ENCODE measurements around the gene SLC38A7. TPM values are rescaled to one million over a fixed set of nuclear protein-coding genes. Genes with fewer than 3 reads are reported as not detected.

Gene SLC38A7
- total and polyA plus RNA-seq, 2 experiments from 2014 or later: 13.9 to 27.8 TPM

DNA sequence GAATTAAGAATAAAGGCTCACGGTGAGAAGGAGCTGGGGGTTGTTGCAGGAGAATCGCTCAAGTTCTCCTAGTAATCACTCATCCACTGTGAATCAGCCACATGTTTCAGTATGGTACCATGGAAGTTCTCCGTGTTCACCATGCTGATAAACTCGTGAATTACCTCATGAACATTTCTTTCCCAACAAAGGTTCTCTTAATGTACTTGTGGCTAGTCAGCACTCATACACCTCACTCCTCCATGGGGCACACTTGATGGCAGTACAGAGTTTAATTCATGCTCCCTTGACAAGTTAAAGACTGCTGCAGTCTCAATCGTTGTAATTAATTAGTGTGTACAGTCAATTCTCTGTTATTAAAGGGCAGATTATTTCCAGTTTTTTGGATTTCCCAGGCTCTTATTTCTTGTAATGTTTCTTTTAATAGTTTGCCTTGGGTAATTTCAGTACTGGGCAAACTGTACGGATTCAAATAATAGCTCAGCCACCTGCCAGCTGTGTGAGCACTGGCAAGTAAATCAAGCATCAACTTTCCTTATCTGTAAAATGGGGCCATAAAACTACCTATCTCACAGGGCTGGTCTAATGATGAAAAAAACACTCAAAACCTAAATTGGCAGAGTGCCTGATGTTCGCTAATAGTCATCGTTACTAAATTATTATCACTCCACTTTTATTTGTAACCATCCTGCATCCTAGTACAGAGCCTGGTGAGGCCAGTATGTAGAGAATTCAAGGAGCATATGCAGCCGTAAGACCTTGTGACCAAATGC, 43.4 kb upstream of the SLC38A7 start:
- no peak overlapping the region for H3K4me2 ChIP-seq
- Mint-ChIP-seq H3K27ac (no peak overlapping the region), H3K4me3 (no peak overlapping the region), H3K27me3 (ENCODE audit: insufficient read depth, low read depth, poor library complexity) (peaks cover 2% of the 10 kb centered on the region), H3K9me3 (no peaks in the 10 kb centered on the region), H3K36me3 (ENCODE audit: low read depth) (peaks cover 30% of the 10 kb centered on the region), H3K4me1 (peaks cover 9% of the 10 kb centered on the region)
- H4K20me1 ChIP-seq (replicated peaks; ENCODE audit: insufficient read depth): peaks cover 33% of the 10 kb centered on the region
- no peak for TF ChIP-seq JUNB (IDR thresholded peaks at IDR 0.05; ENCODE audit: unreplicated experiment)
- TF ChIP-seq, protein P1, sequence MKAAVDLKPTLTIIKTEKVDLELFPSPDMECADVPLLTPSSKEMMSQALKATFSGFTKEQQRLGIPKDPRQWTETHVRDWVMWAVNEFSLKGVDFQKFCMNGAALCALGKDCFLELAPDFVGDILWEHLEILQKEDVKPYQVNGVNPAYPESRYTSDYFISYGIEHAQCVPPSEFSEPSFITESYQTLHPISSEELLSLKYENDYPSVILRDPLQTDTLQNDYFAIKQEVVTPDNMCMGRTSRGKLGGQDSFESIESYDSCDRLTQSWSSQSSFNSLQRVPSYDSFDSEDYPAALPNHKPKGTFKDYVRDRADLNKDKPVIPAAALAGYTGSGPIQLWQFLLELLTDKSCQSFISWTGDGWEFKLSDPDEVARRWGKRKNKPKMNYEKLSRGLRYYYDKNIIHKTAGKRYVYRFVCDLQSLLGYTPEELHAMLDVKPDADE (IDR thresholded peaks at IDR 0.05): no peak
- no peak for TF ChIP-seq STAT1 (IDR thresholded peaks at IDR 0.05; ENCODE audit: unreplicated experiment)
- TF ChIP-seq EZH2phosphoT487 (IDR thresholded peaks at IDR 0.05; ENCODE audit: unreplicated experiment): no peak
- no peak for TF ChIP-seq NANOG (IDR thresholded peaks at IDR 0.05; ENCODE audit: borderline replicate concordance)
- TF ChIP-seq POLR2AphosphoS5 (IDR thresholded peaks at IDR 0.05; ENCODE audit: low read depth): no peak
- no peak for TF ChIP-seq ZNF462 (CRISPR knock-in tag; IDR thresholded peaks at IDR 0.05)
- no peak for TF ChIP-seq ZNF114 (CRISPR knock-in tag; IDR thresholded peaks at IDR 0.05)
- peaks cover 7% of the 10 kb centered on the region; the same call in 1 of the 2 replicates for H3K4me1 ChIP-seq (ENCODE audit: insufficient read depth)
- ATAC-seq (no peak), DNase-seq (ENCODE audit: low spot score) (no peak)
- peaks cover 76% of the 10 kb centered on the region for H3K79me2 ChIP-seq (replicated peaks; ENCODE audit: insufficient read depth)
- H3K27me3 ChIP-seq (ENCODE audit: insufficient read depth): no peaks in the 10 kb centered on the region
- no peak overlapping the region for H3K27ac ChIP-seq (ENCODE audit: low read depth)
- no peak overlapping the region for H3K4me3 ChIP-seq
- no peaks in the 10 kb centered on the region for H3K9me2 ChIP-seq (ENCODE audit: insufficient read depth)
- H3K36me3 ChIP-seq (ENCODE audit: insufficient read depth): peaks cover 7% of the 10 kb centered on the region; the same call in 1 of the 2 replicates
- H2AFZ ChIP-seq: no peak overlapping the region
- H3F3A ChIP-seq (replicated peaks; ENCODE audit: low read depth): no peaks in the 10 kb centered on the region
